Right lobe of liver (tissue), 6 donors: ENCODE measurements around the gene HS6ST2. TPM values are rescaled to one million over a fixed set of nuclear protein-coding genes. Genes with fewer than 3 reads are reported as not detected.

ENCODE experiments used
- ATAC-seq, 4 donors: fragments of 200-7000 bp; cut with Tn5 transposase; one replicate each; pipeline ENCODE4 v1.9.1; 2020; ENCODE audit warnings: mild to moderate bottlenecking in 4 of 4, moderate library complexity in 4 of 4
- DNase-seq, 3 donors: peaks; one replicate each; pipeline ENCODE4 v3.0.0-alpha.2; 2020
- H3K27ac ChIP-seq, 3 donors: fragments of 200-600 bp; one replicate each; pipeline ENCODE4 v1.8.0; 2022
- H3K27me3 ChIP-seq, 2 donors: fragments of 200-600 bp; one replicate each; pipeline ENCODE4 v1.8.0; 2022
- H3K36me3 ChIP-seq, 4 donors: fragments of 200-600 bp; sonication (generic) in 1 of 4; one replicate each; pipeline versions ENCODE4 v1.5.1 to v1.8.0; 2017 to 2022; ENCODE audit warnings: control low read depth in 1 of 4
- H3K4me1 ChIP-seq, 4 donors: fragments of 200-600 bp; sonication (generic) in 1 of 4; one replicate each; pipeline versions ENCODE4 v1.5.1 to v1.8.0; 2017 to 2022; ENCODE audit warnings: control low read depth in 1 of 4
- H3K4me3 ChIP-seq, 3 donors: fragments of 200-600 bp; one replicate each; pipeline ENCODE4 v1.8.0; 2022
- H3K9me3 ChIP-seq, 4 donors: fragments of 200-600 bp; sonication (generic) in 1 of 4; one replicate each; pipeline versions ENCODE4 v1.5.1 to v1.8.0; 2017 to 2022; ENCODE audit warnings: control low read depth in 1 of 4
- POLR2A ChIP-seq: fragments of 450-650 bp; IDR thresholded peaks from one replicate; pipeline ENCODE4 v1.6.1; 2017; ENCODE audit warnings: antibody characterized with exemption, mild to moderate bottlenecking
- WGBS: methylation state at CpG from one replicate; pipeline ENCODE4 v1.1.6; 2018; ENCODE audit warnings: low coverage, low lambda C conversion rate; ENCODE audit not compliant: insufficient coverage; ENCODE audit errors: missing lambda C conversion rate; 5-methylcytosine and 5-hydroxymethylcytosine counted together
- intact Hi-C, 2 donors: fragments of 100-400 bp; cut with DNase I; formaldehyde crosslinking; loops; one replicate each; pipeline versions ENCODE4 v1.11.2 to v1.14.1; 2022
- total RNA-seq, 6 experiments: library from RNA; depleted of rRNA in 2 of 6; stranded (reverse); fragments of >200 nt in 2 of 6; fragmentation: NEBNext Ultra II Directional in 3 of 6; extraction: Animal tissue kit (Norgen Biotek cat#: 25700) in 3 of 6; gene quantifications; one replicate each; pipeline versions ENCODE4 v1.1.0 to v1.2.4, GENCODE V29; 2016 to 2023
- TF ChIP-seq, protein P1 (sequence below), 4 donors: fragments of 200-600 bp in 3 of 4; fragments of 450-650 bp in 1 of 4; IDR thresholded peaks; one replicate each; pipeline versions ENCODE4 v1.5.1 to v1.8.0; 2016 to 2022; ENCODE audit warnings: antibody characterized with exemption in 4 of 4, mild to moderate bottlenecking in 2 of 4
- donor health status: DM: no; HTN: yes; CAD: no.
- donor health status: DM: no; HTN: no; CAD: no.
- donor health status: DM: no; HTN: no; CAD: no.
- donor health status: DM: no; HTN: yes; CAD: no.
- donor health status: DM: no; HTN: yes; CAD: no.

Gene HS6ST2
- total RNA-seq, 6 experiments from 2014 or later = 0.09 TPM; not detected in 5

DNA sequence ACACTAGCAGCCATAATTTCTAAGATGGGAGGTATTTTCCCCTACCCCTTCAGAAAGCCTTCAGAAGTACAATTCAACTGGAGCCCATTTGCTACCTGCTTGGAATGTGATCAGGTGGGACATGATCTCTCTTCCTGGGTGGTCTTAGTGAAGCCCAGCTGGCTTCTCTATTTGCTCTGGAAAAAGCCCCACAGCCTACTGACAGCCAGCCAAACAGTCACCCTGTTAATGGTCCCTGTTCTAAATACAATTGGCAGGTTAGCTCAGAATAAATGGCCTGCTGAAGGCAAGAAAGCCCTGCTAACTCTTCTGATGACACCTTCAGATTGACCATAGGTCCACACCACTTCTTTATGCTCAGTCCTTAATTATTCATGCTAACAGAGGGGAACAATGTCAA lies 39.9 kb downstream of the HS6ST2 start:
- intact Hi-C loops = no loop called here
- no peaks in the 10 kb centered on the region for H3K27me3 ChIP-seq
- DNase-seq (no peak), ATAC-seq (no peak)
- H3K4me1 ChIP-seq = no peaks in the 10 kb centered on the region
- no peaks in the 10 kb centered on the region for H3K9me3 ChIP-seq
- H3K27ac ChIP-seq = no peak overlapping the region
- H3K4me3 ChIP-seq = no peak overlapping the region
- TF ChIP-seq POLR2A = no peak
- TF ChIP-seq, protein P1, sequence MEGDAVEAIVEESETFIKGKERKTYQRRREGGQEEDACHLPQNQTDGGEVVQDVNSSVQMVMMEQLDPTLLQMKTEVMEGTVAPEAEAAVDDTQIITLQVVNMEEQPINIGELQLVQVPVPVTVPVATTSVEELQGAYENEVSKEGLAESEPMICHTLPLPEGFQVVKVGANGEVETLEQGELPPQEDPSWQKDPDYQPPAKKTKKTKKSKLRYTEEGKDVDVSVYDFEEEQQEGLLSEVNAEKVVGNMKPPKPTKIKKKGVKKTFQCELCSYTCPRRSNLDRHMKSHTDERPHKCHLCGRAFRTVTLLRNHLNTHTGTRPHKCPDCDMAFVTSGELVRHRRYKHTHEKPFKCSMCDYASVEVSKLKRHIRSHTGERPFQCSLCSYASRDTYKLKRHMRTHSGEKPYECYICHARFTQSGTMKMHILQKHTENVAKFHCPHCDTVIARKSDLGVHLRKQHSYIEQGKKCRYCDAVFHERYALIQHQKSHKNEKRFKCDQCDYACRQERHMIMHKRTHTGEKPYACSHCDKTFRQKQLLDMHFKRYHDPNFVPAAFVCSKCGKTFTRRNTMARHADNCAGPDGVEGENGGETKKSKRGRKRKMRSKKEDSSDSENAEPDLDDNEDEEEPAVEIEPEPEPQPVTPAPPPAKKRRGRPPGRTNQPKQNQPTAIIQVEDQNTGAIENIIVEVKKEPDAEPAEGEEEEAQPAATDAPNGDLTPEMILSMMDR (IDR thresholded peaks at IDR 0.05) = no peak
- no peaks in the 10 kb centered on the region for H3K36me3 ChIP-seq

DNA sequence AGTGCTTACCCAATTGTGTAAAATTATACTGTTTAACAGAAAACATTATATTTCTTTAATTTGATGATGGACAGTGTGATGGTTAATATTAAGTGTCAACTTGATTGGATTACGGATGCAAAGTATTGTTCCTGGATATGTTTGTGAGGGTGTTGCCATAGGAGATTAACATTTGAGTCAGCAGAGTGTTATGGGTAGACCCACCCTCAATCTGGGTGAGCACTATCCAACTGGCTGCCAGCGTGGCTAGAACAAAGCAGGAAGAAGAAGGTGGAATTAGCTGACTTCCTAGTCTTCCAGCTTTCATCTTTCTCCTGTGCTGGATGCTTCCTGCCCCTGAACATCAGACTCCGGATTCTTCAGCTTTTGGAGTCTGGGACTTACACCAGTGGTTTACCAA lies 42.1 kb downstream of the HS6ST2 start:
- Histone ChIP-seq H3K27ac (no peak overlapping the region), H3K9me3 (no peaks in the 10 kb centered on the region), H3K27me3 (no peaks in the 10 kb centered on the region), H3K4me1 (no peaks in the 10 kb centered on the region), H3K4me3 (no peak overlapping the region), H3K36me3 (no peaks in the 10 kb centered on the region)
- TF ChIP-seq, protein P1 (IDR thresholded peaks at IDR 0.05) = no peak
- TF ChIP-seq POLR2A = no peak
- WGBS = 89% methylated on average over 2 of the region's 3 CpGs
- no peak for DNase-seq
- intact Hi-C loops = no loop called here
- ATAC-seq = no peak

DNA sequence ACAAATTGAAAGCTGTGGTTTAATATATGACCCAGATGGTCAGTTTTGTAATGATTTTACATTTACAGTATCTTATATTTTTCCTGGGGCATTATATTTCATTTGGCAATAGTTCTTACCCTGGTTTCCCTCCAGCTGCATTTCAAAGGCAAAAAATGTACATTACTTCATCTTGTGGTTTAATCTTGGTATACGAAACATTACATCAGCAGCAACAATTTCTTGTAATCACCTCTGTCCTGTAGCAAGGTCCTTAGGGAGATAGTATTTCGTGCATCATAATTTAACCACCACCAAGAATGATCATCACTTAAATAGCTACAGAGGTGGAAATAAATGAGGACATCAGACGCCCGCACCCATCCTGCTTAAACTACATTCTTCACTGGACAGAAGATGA lies 48.8 kb downstream of the HS6ST2 start:
- intact Hi-C loops = no loop called here
- H3K27ac ChIP-seq = no peak overlapping the region
- DNase-seq (no peak), ATAC-seq (no peak)
- TF ChIP-seq, protein P1 (IDR thresholded peaks at IDR 0.05) = no peak
- no peaks in the 10 kb centered on the region for H3K36me3 ChIP-seq
- H3K27me3 ChIP-seq = no peaks in the 10 kb centered on the region
- no peaks in the 10 kb centered on the region for H3K9me3 ChIP-seq
- no peak overlapping the region for H3K4me3 ChIP-seq
- WGBS = 50% methylated on average over 4 of the region's 4 CpGs
- no peaks in the 10 kb centered on the region for H3K4me1 ChIP-seq

DNA sequence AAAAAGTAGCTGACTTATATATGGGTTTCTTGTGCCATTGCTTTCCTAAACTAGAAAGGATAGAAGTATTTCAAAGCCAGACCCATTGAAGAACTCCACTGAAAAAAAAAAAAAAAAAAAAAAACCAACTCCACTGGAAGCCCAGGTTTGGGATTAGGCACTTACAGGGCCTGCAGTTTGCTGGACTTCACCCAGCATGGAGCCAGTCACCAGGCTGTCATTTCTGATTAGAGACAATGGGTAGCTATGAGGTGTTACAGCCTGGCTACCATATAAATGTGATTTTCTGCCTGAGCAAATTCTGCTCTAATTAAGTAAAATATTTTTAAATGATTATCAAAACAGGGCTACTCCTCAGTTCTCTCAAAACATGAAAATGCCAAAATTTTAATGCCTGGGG lies 49.5 kb downstream of the HS6ST2 start:
- H3K27me3 ChIP-seq = no peaks in the 10 kb centered on the region
- ATAC-seq = no peak

More for the DNA sequence above, 49.5 kb downstream of the HS6ST2 start:
- TF ChIP-seq, protein P1 (IDR thresholded peaks at IDR 0.05) = no peak
- no peak for TF ChIP-seq POLR2A
- H3K27ac ChIP-seq = no peak overlapping the region
- intact Hi-C loops = no loop called here
- no peaks in the 10 kb centered on the region for H3K4me1 ChIP-seq
- no peak for DNase-seq
- H3K4me3 ChIP-seq = no peak overlapping the region
- no peaks in the 10 kb centered on the region for H3K9me3 ChIP-seq
- no peaks in the 10 kb centered on the region for H3K36me3 ChIP-seq
